IPS-NIHi11 (cell line): ENCODE results near the gene NLRP1.

Experiments
- DNase-seq: peaks from one replicate; pipeline ENCODE4 v3.0.0; 2012; ENCODE audit warnings: mixed read lengths, low spot score

NLRP1 gene

DNA sequence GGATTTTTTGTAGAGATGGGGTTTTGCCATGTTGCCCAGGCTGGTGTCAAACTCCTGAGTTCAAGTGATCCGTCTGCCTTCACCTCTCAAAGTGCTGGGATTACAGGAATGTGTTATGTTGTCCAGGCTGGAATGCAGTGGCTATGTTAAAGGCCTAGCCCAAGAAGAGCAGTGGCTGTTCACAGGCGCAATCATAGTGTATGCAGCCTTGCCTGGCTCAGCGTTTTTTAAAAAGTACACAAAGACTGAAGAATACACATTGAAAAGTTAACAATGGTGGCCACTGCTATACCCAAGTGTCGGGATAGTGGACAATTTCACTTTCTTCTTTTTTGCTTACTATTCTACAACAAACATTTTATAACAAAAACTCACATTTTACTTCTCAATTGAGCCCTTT is 105.3 kb downstream of the NLRP1 start:
- DNase-seq: no peak

DNA sequence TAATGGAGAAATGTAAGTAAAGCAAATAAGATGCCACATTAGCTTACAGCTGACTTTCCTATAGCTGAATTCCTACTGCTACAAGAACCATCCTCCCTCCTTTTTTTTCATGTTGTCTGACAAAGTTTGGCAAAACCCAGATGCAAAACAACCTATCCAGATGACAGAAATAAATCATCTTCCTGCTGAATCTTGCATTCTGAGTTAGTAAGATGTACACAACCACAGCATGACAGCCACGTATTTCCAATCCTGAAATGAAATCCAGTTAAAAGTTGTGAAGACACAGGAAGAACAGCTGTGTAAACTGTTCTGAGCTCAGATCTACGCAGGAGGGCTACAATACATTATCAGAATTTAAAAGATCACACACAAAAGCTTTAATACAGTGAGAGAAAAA is 110.4 kb downstream of the NLRP1 start:
- DNase-seq: no peak

DNA sequence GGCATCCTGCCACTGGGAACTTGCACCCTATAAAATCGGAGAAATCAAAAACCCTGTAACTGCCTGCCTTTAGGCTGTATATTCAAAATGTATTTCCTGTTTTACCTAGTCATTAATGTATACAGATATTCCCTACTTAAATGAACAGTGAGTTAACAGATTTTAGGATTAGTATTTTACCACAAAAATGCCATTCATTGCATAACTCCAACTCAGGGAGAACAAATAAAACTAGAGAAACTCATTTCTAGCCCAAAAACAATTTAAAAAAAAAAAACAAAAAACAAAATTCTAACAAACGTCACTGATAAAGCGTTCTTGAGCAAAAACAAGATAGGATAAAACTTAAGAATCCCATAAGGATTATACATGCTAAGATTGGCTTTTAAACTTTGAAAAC is 111.8 kb downstream of the NLRP1 start:
- no peak for DNase-seq

DNA sequence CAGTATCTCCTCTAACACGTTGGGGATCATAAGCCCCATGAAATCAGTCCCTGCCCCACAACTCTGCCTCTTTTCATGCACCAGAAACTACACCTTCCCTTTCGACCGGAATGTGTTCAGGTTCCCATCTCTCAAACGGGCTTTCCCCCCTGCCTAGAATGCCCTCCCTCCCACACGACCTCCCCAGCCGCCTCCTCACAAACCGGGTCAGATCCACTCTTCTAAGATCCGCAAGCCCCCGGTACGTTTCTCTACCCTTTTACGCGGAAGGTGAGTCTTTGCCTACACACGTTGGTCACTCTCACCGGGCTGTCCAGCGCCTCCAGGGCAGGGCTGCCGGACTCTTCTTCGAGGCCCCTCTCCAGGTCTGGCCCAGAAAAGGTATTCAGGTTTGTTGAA is 116.2 kb downstream of the NLRP1 start:
- DNase-seq: peak; percentile 12

DNA sequence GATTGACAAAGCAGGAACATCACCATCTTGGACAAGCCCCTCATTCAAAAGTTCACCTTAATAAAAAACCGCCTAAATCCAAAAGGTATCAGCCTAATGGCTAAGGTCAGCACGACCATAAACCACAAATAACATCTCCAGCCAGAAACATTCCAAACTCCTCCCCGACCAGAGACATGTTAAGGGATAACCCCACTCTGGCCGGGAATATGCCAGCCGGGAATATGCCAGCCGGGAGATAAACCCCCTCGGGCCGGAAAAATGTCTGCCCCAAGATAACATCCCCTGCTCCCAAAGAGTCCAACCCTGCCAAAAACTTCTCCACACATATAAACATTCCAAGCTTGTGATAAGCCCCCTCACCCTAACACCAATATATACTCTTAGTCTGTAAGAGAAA is 116.9 kb downstream of the NLRP1 start:
- no peak for DNase-seq

DNA sequence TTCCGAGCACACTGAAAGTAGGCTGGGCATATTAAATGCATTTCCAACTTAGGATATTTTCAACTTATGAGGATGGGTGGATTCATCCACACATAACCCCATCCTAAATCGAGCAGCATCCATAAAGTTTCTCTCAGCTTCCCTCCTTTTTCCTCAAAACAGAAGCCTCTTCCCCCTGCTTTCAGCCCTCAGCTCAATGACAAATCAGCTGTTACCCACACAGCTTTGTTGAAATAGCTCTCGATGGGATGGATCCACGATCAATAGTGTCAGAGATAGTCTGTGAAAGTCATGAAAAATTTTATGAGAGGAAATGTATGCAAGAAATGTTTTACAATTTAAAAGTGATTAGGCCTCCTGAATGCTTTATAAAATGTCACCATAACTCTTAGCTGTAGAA is 118.0 kb downstream of the NLRP1 start:
- DNase-seq: no peak

DNA sequence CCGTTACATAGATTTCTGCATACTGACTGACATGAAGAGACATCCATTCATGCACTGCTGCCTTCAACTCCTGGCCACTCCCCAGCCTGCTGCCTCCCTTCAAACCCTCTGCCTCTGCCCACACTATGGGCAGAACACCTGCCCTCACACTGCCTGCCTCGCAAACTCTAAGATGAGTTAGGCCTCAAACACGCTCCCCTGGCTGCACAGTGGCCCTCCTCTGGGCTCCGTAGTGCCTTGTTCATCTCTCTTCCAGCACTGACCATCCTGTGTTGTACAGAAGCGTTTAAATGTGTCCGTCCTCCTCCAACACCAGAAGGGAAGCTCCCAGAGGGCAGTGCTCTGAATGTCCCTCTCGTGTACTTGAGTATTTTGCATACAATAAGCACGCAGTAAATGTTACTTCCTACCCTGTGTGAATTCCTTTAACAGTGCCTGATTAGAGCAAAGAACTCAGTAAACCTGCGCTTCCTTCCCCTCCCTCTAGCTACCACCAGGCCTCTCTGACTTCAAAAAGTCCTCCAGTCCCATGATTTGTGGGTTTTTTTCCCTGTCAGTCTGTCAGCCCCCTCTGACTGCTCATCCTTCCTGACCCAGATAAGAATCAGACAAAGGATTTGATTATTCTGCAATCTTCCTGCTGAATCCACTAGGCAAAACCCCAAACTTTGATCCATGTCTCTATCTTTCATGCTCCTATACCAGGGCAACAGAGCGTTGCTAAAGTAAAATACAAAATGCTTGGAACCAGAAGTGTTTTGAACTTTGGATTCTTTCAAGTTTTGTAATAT is 119.4 kb downstream of the NLRP1 start:
- no peak for DNase-seq
